GM18867 (cell line): ENCODE measurements around the gene RTRAF.

Source experiments
- ATAC-seq: cut with Tn5 transposase; IDR thresholded peaks from one replicate; pipeline ENCODE4 v1.9.1; 2021; ENCODE audit warnings: mild to moderate bottlenecking, moderate library complexity; ENCODE audit not compliant: unreplicated experiment

Gene RTRAF

GRCh38 chr14:52020161-52020714 is 30.9 kb downstream of the RTRAF start:
- ATAC-seq = no peak

- ATAC-seq = no peak
These were observed 31.7 kb downstream of the RTRAF start for GRCh38 chr14:52020866-52021717.

GRCh38 chr14:52021957-52022600 is 32.7 kb downstream of the RTRAF start:
- peak; percentile 84 for ATAC-seq

GRCh38 chr14:52023518-52023917 is 34.2 kb downstream of the RTRAF start:
- ATAC-seq = no peak

GRCh38 chr14:52025310-52025709 is 36.0 kb downstream of the RTRAF start:
- ATAC-seq = no peak

GRCh38 chr14:52026017-52026660 is 36.8 kb downstream of the RTRAF start:
- no peak for ATAC-seq

GRCh38 chr14:52026901-52027300 is 37.6 kb downstream of the RTRAF start:
- ATAC-seq = no peak

GRCh38 chr14:52029881-52030280 is 40.5 kb downstream of the RTRAF start:
- no peak for ATAC-seq

- ATAC-seq = no peak
These were observed 42.4 kb downstream of the RTRAF start for GRCh38 chr14:52031781-52032180.

- ATAC-seq = no peak
These were observed 43.0 kb downstream of the RTRAF start for GRCh38 chr14:52032204-52032801.

GRCh38 chr14:52033101-52033642 is 43.8 kb downstream of the RTRAF start:
- ATAC-seq = no peak

GRCh38 chr14:52039124-52039815 is 49.9 kb downstream of the RTRAF start:
- no peak for ATAC-seq

- no peak for ATAC-seq
These were observed 51.3 kb downstream of the RTRAF start for GRCh38 chr14:52040598-52040997.

- no peak for ATAC-seq
These were observed 53.3 kb downstream of the RTRAF start for GRCh38 chr14:52042371-52043289.

- no peak for ATAC-seq
These were observed 54.3 kb downstream of the RTRAF start for GRCh38 chr14:52043690-52044089.

- no peak for ATAC-seq
These were observed 55.6 kb downstream of the RTRAF start for GRCh38 chr14:52044791-52045522.

GRCh38 chr14:52046376-52046917 is 57.1 kb downstream of the RTRAF start:
- no peak for ATAC-seq

GRCh38 chr14:52048116-52048515 is 58.8 kb downstream of the RTRAF start:
- ATAC-seq = no peak
